ENCODE measurements around the gene IFNG-AS1.

Gene IFNG-AS1

GRCh38 chr12:68063900-68064590 lies 74.8 kb downstream of the IFNG-AS1 start:
- no peak for TF ChIP-seq CTCF (IDR thresholded peaks at IDR 0.05; ENCODE audit: insufficient read depth, low read depth, low read length, missing control alignments)
- H3K4me3 ChIP-seq (ENCODE audit: low read depth, low read length), result no peak overlapping the region
- no peak for DNase-seq (ENCODE audit: low read depth)

- DNase-seq (ENCODE audit: low read depth), result no peak
- TF ChIP-seq CTCF (IDR thresholded peaks at IDR 0.05; ENCODE audit: insufficient read depth, low read depth, low read length, missing control alignments), result no peak
- H3K4me3 ChIP-seq (ENCODE audit: low read depth, low read length), result no peak overlapping the region
Observed at GRCh38 chr12:68065163-68065562, 75.9 kb downstream of the IFNG-AS1 start.

- DNase-seq (ENCODE audit: low read depth), result no peak
- no peak for TF ChIP-seq CTCF (IDR thresholded peaks at IDR 0.05; ENCODE audit: insufficient read depth, low read depth, low read length, missing control alignments)
Observed at GRCh38 chr12:68065687-68066086, 76.4 kb downstream of the IFNG-AS1 start.

DNA sequence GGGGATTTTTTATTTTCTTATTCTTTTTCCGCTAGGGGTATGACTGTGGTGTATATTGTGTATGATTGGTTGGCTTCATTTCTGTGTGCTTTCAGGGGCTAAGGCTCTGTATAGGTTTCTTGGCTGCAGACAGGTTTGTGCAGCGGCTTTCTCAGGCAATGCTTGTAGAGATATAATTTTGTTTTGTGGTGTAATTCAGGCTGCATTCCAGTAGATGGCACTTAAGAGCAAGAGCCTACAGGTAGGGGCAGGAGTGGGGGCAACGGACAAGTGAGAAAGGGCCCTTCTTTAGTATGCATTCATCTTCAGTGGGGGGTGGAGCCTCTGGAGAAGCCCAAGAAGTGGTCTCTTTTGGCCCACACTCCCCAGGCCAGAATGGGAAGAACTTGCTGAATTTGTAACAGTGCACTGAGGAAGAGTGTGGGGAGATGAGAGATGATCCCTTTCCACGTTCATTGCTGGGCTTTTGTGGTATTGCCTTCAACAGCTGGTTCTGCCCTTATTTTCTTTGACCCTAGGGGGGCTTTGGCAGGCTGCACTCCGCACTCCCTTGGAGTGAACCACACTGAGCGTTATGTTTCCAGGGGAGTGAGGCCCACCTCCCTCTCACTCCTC lies 78.6 kb downstream of the IFNG-AS1 start:
- peak; percentile 19 for DNase-seq (ENCODE audit: low read depth)
- peak; percentile 34 for TF ChIP-seq CTCF (IDR thresholded peaks at IDR 0.05; ENCODE audit: insufficient read depth, low read depth, low read length, missing control alignments)
- H3K4me3 ChIP-seq (ENCODE audit: low read depth, low read length), result no peak overlapping the region

More at GRCh38 chr12:68065687-68066086, 76.4 kb downstream of the IFNG-AS1 start:
- H3K4me3 ChIP-seq (ENCODE audit: low read depth, low read length), result no peak overlapping the region

DNA sequence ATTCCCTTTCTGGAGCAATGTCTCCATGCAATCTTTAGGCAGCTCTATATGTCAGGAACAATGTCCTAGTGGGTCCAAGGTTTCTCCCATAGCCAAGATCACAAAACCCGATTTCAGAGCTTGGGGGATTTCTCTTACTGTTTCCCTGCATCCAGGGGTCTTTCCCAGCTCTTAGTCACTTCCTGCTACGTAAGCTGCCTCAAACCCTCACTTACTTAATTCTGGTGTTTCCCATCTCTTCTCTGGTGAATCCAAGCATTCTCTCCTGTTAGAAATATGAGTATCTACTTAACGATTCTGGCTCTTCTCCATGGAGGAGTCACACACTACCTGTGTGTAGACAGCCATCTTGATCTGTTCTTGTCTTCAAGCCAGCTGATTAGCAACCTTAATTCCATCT lies 80.0 kb downstream of the IFNG-AS1 start:
- no peak for TF ChIP-seq CTCF (IDR thresholded peaks at IDR 0.05; ENCODE audit: insufficient read depth, low read depth, low read length, missing control alignments)
- H3K4me3 ChIP-seq (ENCODE audit: low read depth, low read length), result no peak overlapping the region
- peak; percentile 35 for DNase-seq (ENCODE audit: low read depth)

Data from GM12865 (cell line).